WTC11 (cell line): ENCODE measurements around the gene SLC35D1. TPM values are rescaled to one million over a fixed set of nuclear protein-coding genes. Genes with fewer than 3 reads are reported as not detected.

ENCODE experiments used
- ATAC-seq: fragments of 200-7000 bp; cut with Tn5 transposase; 2 replicates; pipeline ENCODE4 v1.10.0; 2021; ENCODE audit warnings: mild to moderate bottlenecking, moderate library complexity
- CTCF ChIA-PET: fragments of 300-600 bp; sonication (Branson Sonifier 250); formaldehyde crosslinking; loops from one replicate; lab custom pipeline; 2021; ENCODE audit warnings: antibody characterized with exemption; lab: Charles Lee
- POLR2A ChIA-PET: fragments of 350-600 bp; sonication (Branson Sonifier 250); formaldehyde crosslinking; loops from one replicate; lab custom pipeline; 2021; ENCODE audit warnings: antibody characterized with exemption; lab: Charles Lee
- DNase-seq: peaks from one replicate; pipeline ENCODE4 v3.0.0; 2021; ENCODE audit warnings: low spot score
- H3K27ac Mint-ChIP-seq: 2 replicates; pipeline ENCODE4 v1.8.0; 2021; ENCODE audit warnings: mixed read lengths
- H3K27me3 Mint-ChIP-seq: 2 replicates; pipeline ENCODE4 v1.8.0; 2021; ENCODE audit warnings: low read depth, mild to moderate bottlenecking, moderate library complexity, mixed read lengths
- H3K36me3 Mint-ChIP-seq: 2 replicates; pipeline ENCODE4 v1.8.0; 2021; ENCODE audit warnings: mixed read lengths
- H3K4me1 Mint-ChIP-seq: 2 replicates; pipeline ENCODE4 v1.8.0; 2022; ENCODE audit warnings: mixed read lengths
- H3K4me3 Mint-ChIP-seq: 2 replicates; pipeline ENCODE4 v1.8.0; 2021; ENCODE audit warnings: mild to moderate bottlenecking, moderate library complexity, mixed read lengths
- H3K9me3 Mint-ChIP-seq: 2 replicates; pipeline ENCODE4 v1.8.0; 2021; ENCODE audit warnings: mixed read lengths
- AFF4 ChIP-seq: sonication (generic); formaldehyde crosslinking; IDR thresholded peaks from 2 replicates; pipeline ENCODE4 v1.8.1; 2023; ENCODE audit warnings: mild to moderate bottlenecking, missing genetic modification reagents, borderline replicate concordance
- AR ChIP-seq: fragments of 250-450 bp; sonication (Bioruptor Pico); IDR thresholded peaks from 2 replicates; pipeline ENCODE4 v1.9.0; 2021; ENCODE audit warnings: mild to moderate bottlenecking
- ATF6 ChIP-seq: sonication (generic); formaldehyde crosslinking; IDR thresholded peaks from 2 replicates; pipeline ENCODE4 v1.8.1; 2023; ENCODE audit warnings: mild to moderate bottlenecking, missing genetic modification reagents
- ELF4 ChIP-seq: sonication (generic); formaldehyde crosslinking; IDR thresholded peaks from 2 replicates; pipeline ENCODE4 v1.8.1; 2022; ENCODE audit warnings: low read depth, mild to moderate bottlenecking, moderate library complexity, missing genetic modification reagents
- EMX1 ChIP-seq: fragments of 250-450 bp; sonication (Bioruptor Pico); IDR thresholded peaks from 2 replicates; pipeline ENCODE4 v1.8.0; 2021; ENCODE audit warnings: mild to moderate bottlenecking
- ESRRA ChIP-seq: sonication (generic); formaldehyde crosslinking; IDR thresholded peaks from 2 replicates; pipeline ENCODE4 v1.8.1; 2022; ENCODE audit warnings: mild to moderate bottlenecking, missing genetic modification reagents, borderline replicate concordance
- GTF2I ChIP-seq: fragments of 250-450 bp; sonication (Bioruptor Pico); conservative IDR thresholded peaks from 2 replicates; pipeline ENCODE4 v1.4.0; 2021; ENCODE audit warnings: mild to moderate bottlenecking
- JAZF1 ChIP-seq: fragments of 250-450 bp; sonication (Bioruptor Pico); IDR thresholded peaks from 2 replicates; pipeline ENCODE4 v1.9.0; 2021; ENCODE audit warnings: moderate library complexity, mild to moderate bottlenecking, inconsistent platforms
- JUN ChIP-seq: sonication (generic); formaldehyde crosslinking; IDR thresholded peaks from 2 replicates; pipeline ENCODE4 v1.8.0; 2023; ENCODE audit warnings: mild to moderate bottlenecking, missing genetic modification reagents
- KAT7 ChIP-seq: sonication (generic); formaldehyde crosslinking; IDR thresholded peaks from 2 replicates; pipeline ENCODE4 v1.8.1; 2023; ENCODE audit warnings: missing genetic modification reagents, mild to moderate bottlenecking, borderline replicate concordance
- NR1H2 ChIP-seq: sonication (generic); formaldehyde crosslinking; IDR thresholded peaks from 2 replicates; pipeline ENCODE4 v1.9.0; 2021; ENCODE audit warnings: mild to moderate bottlenecking, moderate library complexity, missing genetic modification reagents
- NR2C2 ChIP-seq: sonication (generic); formaldehyde crosslinking; IDR thresholded peaks from 2 replicates; pipeline ENCODE4 v1.8.0; 2022; ENCODE audit warnings: mild to moderate bottlenecking, missing genetic modification reagents
- PRDM15 ChIP-seq: sonication (generic); formaldehyde crosslinking; IDR thresholded peaks from 2 replicates; pipeline ENCODE4 v1.8.0; 2022; ENCODE audit warnings: missing genetic modification reagents
- SMAD4 ChIP-seq: sonication (generic); formaldehyde crosslinking; IDR thresholded peaks from 2 replicates; pipeline ENCODE4 v1.8.0; 2022; ENCODE audit warnings: mild to moderate bottlenecking, missing genetic modification reagents
- STAT6 ChIP-seq: sonication (generic); formaldehyde crosslinking; conservative IDR thresholded peaks from 2 replicates; pipeline ENCODE4 v1.8.1; 2023; ENCODE audit warnings: mild to moderate bottlenecking, low read depth, missing genetic modification reagents, moderate library complexity
- TEAD1 ChIP-seq: sonication (generic); formaldehyde crosslinking; IDR thresholded peaks from 2 replicates; pipeline ENCODE4 v1.8.0; 2022; ENCODE audit warnings: mild to moderate bottlenecking, missing genetic modification reagents
- USF1 ChIP-seq: sonication (generic); formaldehyde crosslinking; IDR thresholded peaks from 2 replicates; pipeline ENCODE4 v1.8.0; 2022; ENCODE audit warnings: mild to moderate bottlenecking, missing genetic modification reagents
- ZNF121 ChIP-seq: sonication (generic); formaldehyde crosslinking; IDR thresholded peaks from 2 replicates; pipeline ENCODE4 v1.8.0; 2023; ENCODE audit warnings: missing genetic modification reagents
- ZNF317 ChIP-seq: sonication (generic); formaldehyde crosslinking; IDR thresholded peaks from 2 replicates; pipeline ENCODE4 v1.8.1; 2023; ENCODE audit warnings: low read depth, mild to moderate bottlenecking, moderate library complexity, missing genetic modification reagents, borderline replicate concordance
- total RNA-seq: library from RNA; stranded (reverse); gene quantifications from 3 replicates; pipeline ENCODE4 v1.2.3, GENCODE V29; 2021

The SLC35D1 gene
- total RNA-seq, 1 experiment from 2014 or later = 2.4 TPM

GRCh38 chr1:66978201-66978600 is 75.7 kb downstream of the SLC35D1 start:
- H3K36me3 Mint-ChIP-seq = peaks cover 37% of the 10 kb centered on the region

GRCh38 chr1:66968574-66968973 is 85.4 kb downstream of the SLC35D1 start:
- Mint-ChIP-seq H3K4me1 (no peaks in the 10 kb centered on the region), H3K27ac (no peak overlapping the region), H3K4me3 (no peak overlapping the region), H3K36me3 (peaks cover 76% of the 10 kb centered on the region), H3K9me3 (peaks cover 9% of the 10 kb centered on the region), H3K27me3 (no peaks in the 10 kb centered on the region)
- DNase-seq (no peak), ATAC-seq (no peak)
- ChIA-PET POLR2A (no interaction called here), CTCF (no interaction called here)
- no peak for TF ChIP-seq USF1 (CRISPR knock-in tag)
- no peak for TF ChIP-seq STAT6 (CRISPR knock-in tag)
- TF ChIP-seq AFF4 (CRISPR knock-in tag) = no peak
- no peak for TF ChIP-seq NR2C2 (CRISPR knock-in tag)
- TF ChIP-seq TEAD1 (CRISPR knock-in tag) = no peak
- no peak for TF ChIP-seq ZNF121 (CRISPR knock-in tag)
- TF ChIP-seq AR (CRISPR knock-in tag) = no peak
- no peak for TF ChIP-seq ESRRA (CRISPR knock-in tag)
- no peak for TF ChIP-seq NR1H2 (CRISPR knock-in tag)
- TF ChIP-seq JAZF1 (CRISPR knock-in tag) = no peak
- no peak for TF ChIP-seq ELF4 (CRISPR knock-in tag)
- TF ChIP-seq PRDM15 (CRISPR knock-in tag) = no peak
- no peak for TF ChIP-seq KAT7 (CRISPR knock-in tag)
- TF ChIP-seq ZNF317 = no peak
- no peak for TF ChIP-seq GTF2I
- no peak for TF ChIP-seq EMX1 (CRISPR knock-in tag)
- no peak for TF ChIP-seq SMAD4 (CRISPR knock-in tag)
- no peak for TF ChIP-seq ATF6 (CRISPR knock-in tag)
- TF ChIP-seq JUN (CRISPR knock-in tag) = no peak

More at GRCh38 chr1:66978201-66978600, 75.7 kb downstream of the SLC35D1 start:
- ChIA-PET POLR2A (no interaction called here), CTCF (interaction anchor here (1.2 kb wide), 1 partner anchor 235 kb away, joined by 3 read pairs; no protein-coding TSS in a partner anchor)
- no peak for ATAC-seq
- no peak for DNase-seq
- Mint-ChIP-seq H3K27me3 (no peaks in the 10 kb centered on the region), H3K4me3 (no peak overlapping the region), H3K9me3 (no peaks in the 10 kb centered on the region), H3K27ac (no peak overlapping the region), H3K4me1 (no peaks in the 10 kb centered on the region)
- no peak for TF ChIP-seq EMX1 (CRISPR knock-in tag)
